Panc1 (cell line): ENCODE data around the gene ALDH18A1. TPM values are rescaled to one million over a fixed set of nuclear protein-coding genes. Genes with fewer than 3 reads are reported as not detected.
"Not testable (repeated sequence)": the region's sequence is repeated elsewhere in the genome, so short reads cannot be mapped to it uniquely, and the experiment has no call there.

Experiments used
- ATAC-seq: fragments of 200-7000 bp; cut with Tn5 transposase; 2 replicates; pipeline ENCODE4 v1.9.1; 2020; ENCODE audit warnings: mild to moderate bottlenecking, moderate library complexity
- BruUV-seq: library from RNA; stranded (reverse); fragments of 400-500 nt; replicated peaks from 2 replicates; lab custom pipeline; 2021; lab: Mats Ljungman, UMichigan
- CTCF ChIA-PET: fragments of 300-600 bp; sonication (Branson Sonifier 250); formaldehyde crosslinking; loops from one replicate; lab custom pipeline; 2022; ENCODE audit warnings: antibody characterized with exemption; lab: Charles Lee
- POLR2A ChIA-PET: fragments of 300-600 bp; sonication (Branson Sonifier 250); formaldehyde crosslinking; loops from one replicate; lab custom pipeline; 2022; ENCODE audit warnings: antibody characterized with exemption; lab: Charles Lee
- DNase-seq: peaks from one replicate; pipeline ENCODE4 v3.0.0-alpha.2; 2010; ENCODE audit warnings: low read depth, low spot score
- H3K27ac ChIP-seq: 2 replicates; pipeline ENCODE4 v1.5.1; 2011; ENCODE audit warnings: mild to moderate bottlenecking, low read length, inconsistent platforms
- H3K27me3 ChIP-seq: fragments of 200-500 bp; sonication (Bioruptor generic); 2 replicates; pipeline ENCODE4 v1.6.0; 2014; ENCODE audit warnings: low read length, inconsistent platforms; ENCODE audit not compliant: control insufficient read depth, insufficient read depth
- H3K36me3 ChIP-seq: fragments of 200-500 bp; sonication (Bioruptor generic); 2 replicates; pipeline ENCODE4 v1.5.1; 2014; ENCODE audit warnings: inconsistent platforms, mild to moderate bottlenecking, low read length, moderate library complexity; ENCODE audit not compliant: control insufficient read depth, insufficient read depth
- H3K4me1 ChIP-seq: 2 replicates; pipeline ENCODE4 v1.5.1; 2011; ENCODE audit warnings: inconsistent platforms, mild to moderate bottlenecking, low read length, moderate library complexity; ENCODE audit not compliant: control insufficient read depth, insufficient read depth
- H3K4me3 ChIP-seq, 2 experiments: 2 replicates each; pipeline ENCODE4 v1.5.1; 2011 to 2012; ENCODE audit warnings: low read depth in 2 of 2, low read length in 2 of 2, mild to moderate bottlenecking in 2 of 2, inconsistent platforms in 1 of 2, moderate library complexity in 1 of 2
- H3K9me3 ChIP-seq: fragments of 200-500 bp; sonication (Bioruptor generic); 2 replicates; pipeline ENCODE4 v1.5.1; 2014; ENCODE audit warnings: low read depth, mild to moderate bottlenecking, inconsistent platforms, low read length, moderate library complexity; ENCODE audit not compliant: control insufficient read depth, insufficient read depth
- POLR2AphosphoS5 ChIP-seq: IDR thresholded peaks from 2 replicates; pipeline ENCODE4 v1.6.1; 2012; ENCODE audit warnings: mild to moderate bottlenecking, low read depth, low read length, moderate library complexity
- REST ChIP-seq, 2 experiments: IDR thresholded peaks; 2 replicates each; pipeline ENCODE4 v1.6.1; 2011 to 2012; ENCODE audit warnings: low read depth in 2 of 2, control low read depth in 1 of 2, low read length in 1 of 2, mild to moderate bottlenecking in 1 of 2, moderate library complexity in 1 of 2; ENCODE audit not compliant: insufficient read depth in 1 of 2
- SIN3A ChIP-seq: IDR thresholded peaks from 2 replicates; pipeline ENCODE4 v1.6.1; 2012; ENCODE audit warnings: low read depth, mild to moderate bottlenecking, low read length, moderate library complexity, borderline replicate concordance; ENCODE audit not compliant: insufficient read depth
- TCF7L2 ChIP-seq: IDR thresholded peaks from 2 replicates; pipeline ENCODE4 v1.6.1; 2011; ENCODE audit warnings: mild to moderate bottlenecking, low read depth, low read length, inconsistent platforms
- in situ Hi-C: cut with HindIII; loops from 2 replicates; pipeline ENCODE4 v1.10.0; 2016; ENCODE audit warnings: low sequenced_read_pairs, low pct_unique_long_range_greater_than_20kb
- intact Hi-C: fragments of 100-400 bp; cut with micrococcal nuclease; formaldehyde crosslinking; loops from one replicate; pipeline ENCODE4 v1.10.0; 2022; ENCODE audit not compliant: unreplicated experiment
- total RNA-seq: library from RNA; stranded (reverse); gene quantifications from one replicate; pipeline ENCODE4 v1.2.1, GENCODE V29; 2021; ENCODE audit not compliant: unreplicated experiment
- TF ChIP-seq, protein P1 (sequence below): fragments of 450-650 bp; IDR thresholded peaks from 2 replicates; pipeline ENCODE4 v1.5.1; 2017; ENCODE audit warnings: mild to moderate bottlenecking

Gene ALDH18A1
- total RNA-seq, 1 experiment from 2014 or later, result 68.0 TPM

DNA sequence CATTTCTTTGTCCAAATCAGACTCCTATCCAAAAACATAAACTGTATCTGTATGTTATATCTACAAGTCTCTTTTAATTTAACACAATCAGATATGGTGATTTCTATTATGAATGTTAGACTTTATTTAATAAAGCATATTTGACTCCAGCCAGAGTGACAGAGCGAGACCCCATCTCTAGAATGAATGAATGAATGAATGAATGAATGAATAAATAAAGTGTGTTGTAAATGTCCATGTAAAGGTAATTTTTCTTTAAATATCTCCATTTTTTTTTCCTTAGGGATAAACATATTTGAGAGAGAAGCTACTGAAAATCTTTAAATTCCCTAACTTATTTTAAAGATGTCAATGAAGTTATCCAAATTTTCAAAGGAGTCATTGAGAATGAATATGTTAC is 18.1 kb upstream of the ALDH18A1 start:
- ATAC-seq, result no peak
- no TSS peak for BruUV-seq
- in situ Hi-C loops (no loop called here), intact Hi-C loops (no loop called here)
- Histone ChIP-seq H3K27me3 (no peaks in the 10 kb centered on the region), H3K4me1 (no peaks in the 10 kb centered on the region), H3K9me3 (no peaks in the 10 kb centered on the region), H3K36me3 (peaks cover 20% of the 10 kb centered on the region), H3K27ac (no peak overlapping the region), H3K4me3 (no peak overlapping the region)
- POLR2A ChIA-PET, result no interaction called here
- no peak for TF ChIP-seq TCF7L2
- TF ChIP-seq, protein P1, sequence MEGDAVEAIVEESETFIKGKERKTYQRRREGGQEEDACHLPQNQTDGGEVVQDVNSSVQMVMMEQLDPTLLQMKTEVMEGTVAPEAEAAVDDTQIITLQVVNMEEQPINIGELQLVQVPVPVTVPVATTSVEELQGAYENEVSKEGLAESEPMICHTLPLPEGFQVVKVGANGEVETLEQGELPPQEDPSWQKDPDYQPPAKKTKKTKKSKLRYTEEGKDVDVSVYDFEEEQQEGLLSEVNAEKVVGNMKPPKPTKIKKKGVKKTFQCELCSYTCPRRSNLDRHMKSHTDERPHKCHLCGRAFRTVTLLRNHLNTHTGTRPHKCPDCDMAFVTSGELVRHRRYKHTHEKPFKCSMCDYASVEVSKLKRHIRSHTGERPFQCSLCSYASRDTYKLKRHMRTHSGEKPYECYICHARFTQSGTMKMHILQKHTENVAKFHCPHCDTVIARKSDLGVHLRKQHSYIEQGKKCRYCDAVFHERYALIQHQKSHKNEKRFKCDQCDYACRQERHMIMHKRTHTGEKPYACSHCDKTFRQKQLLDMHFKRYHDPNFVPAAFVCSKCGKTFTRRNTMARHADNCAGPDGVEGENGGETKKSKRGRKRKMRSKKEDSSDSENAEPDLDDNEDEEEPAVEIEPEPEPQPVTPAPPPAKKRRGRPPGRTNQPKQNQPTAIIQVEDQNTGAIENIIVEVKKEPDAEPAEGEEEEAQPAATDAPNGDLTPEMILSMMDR, result no peak
- DNase-seq, result no peak
- CTCF ChIA-PET, result no interaction called here

- H3K27ac ChIP-seq, ATAC-seq, intact Hi-C loops, BruUV-seq, H3K4me3 ChIP-seq, DNase-seq, H3K27me3 ChIP-seq, H3K9me3 ChIP-seq, H3K4me1 ChIP-seq, CTCF ChIA-PET, in situ Hi-C loops: not testable (repeated sequence)
- peaks cover 12% of the 10 kb centered on the region for H3K36me3 ChIP-seq
- POLR2A ChIA-PET, result interaction anchor here (0.7 kb wide), 1 partner anchor 234 kb away, joined by 3 read pairs; no protein-coding TSS in a partner anchor
Observed at GRCh38 chr10:95672641-95673040, 16.1 kb upstream of the ALDH18A1 start.

DNA sequence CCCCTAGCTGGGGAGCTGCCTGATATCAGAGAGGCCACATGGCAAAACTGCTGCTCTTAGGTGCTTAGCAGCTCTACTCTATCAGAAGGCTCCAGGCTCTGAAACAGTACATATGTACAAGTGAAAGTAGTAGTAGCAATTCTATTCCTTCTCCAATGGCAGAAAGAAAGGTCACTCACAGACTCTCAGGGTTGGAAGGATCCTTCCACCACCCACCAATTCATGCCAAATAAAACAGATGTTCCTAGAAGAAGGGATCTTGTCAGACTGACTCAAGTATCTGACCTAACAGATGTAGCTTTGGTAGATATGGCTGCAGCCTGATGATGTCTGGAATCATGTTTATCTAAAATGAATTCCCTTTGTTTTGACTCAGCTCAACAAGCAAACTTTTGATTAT is 8.0 kb upstream of the ALDH18A1 start:
- no peak for TF ChIP-seq REST (IDR thresholded peaks at IDR 0.05; ENCODE audit: insufficient read depth in 1 of 2, low read depth in 2 of 2, low read length in 1 of 2)
- no peak for TF ChIP-seq SIN3A
- TF ChIP-seq, protein P1, result no peak
- TF ChIP-seq POLR2AphosphoS5, result no peak
- no peak for TF ChIP-seq TCF7L2
- DNase-seq (no peak), ATAC-seq (no peak)
- BruUV-seq, result no TSS peak
- intact Hi-C loops (no loop called here), in situ Hi-C loops (no loop called here)
- Histone ChIP-seq H3K27ac (no peak overlapping the region), H3K27me3 (no peaks in the 10 kb centered on the region), H3K9me3 (no peaks in the 10 kb centered on the region), H3K4me1 (no peaks in the 10 kb centered on the region), H3K36me3 (no peaks in the 10 kb centered on the region), H3K4me3 (no peak overlapping the region)
- CTCF ChIA-PET, result no interaction called here
- POLR2A ChIA-PET, result no interaction called here
